CD4-positive, alpha-beta T cell treated with Interleukin-17A for 4 hours (primary cell): ENCODE measurements around the gene TLR8.
"Not testable (repeated sequence)": the region's sequence is repeated elsewhere in the genome, so short reads cannot be mapped to it uniquely, and the experiment has no call there.

Experiments
- DNase-seq: peaks from one replicate; pipeline ENCODE4 v3.0.0-alpha.2; 2020; ENCODE audit warnings: mixed read lengths

Gene TLR8

DNA sequence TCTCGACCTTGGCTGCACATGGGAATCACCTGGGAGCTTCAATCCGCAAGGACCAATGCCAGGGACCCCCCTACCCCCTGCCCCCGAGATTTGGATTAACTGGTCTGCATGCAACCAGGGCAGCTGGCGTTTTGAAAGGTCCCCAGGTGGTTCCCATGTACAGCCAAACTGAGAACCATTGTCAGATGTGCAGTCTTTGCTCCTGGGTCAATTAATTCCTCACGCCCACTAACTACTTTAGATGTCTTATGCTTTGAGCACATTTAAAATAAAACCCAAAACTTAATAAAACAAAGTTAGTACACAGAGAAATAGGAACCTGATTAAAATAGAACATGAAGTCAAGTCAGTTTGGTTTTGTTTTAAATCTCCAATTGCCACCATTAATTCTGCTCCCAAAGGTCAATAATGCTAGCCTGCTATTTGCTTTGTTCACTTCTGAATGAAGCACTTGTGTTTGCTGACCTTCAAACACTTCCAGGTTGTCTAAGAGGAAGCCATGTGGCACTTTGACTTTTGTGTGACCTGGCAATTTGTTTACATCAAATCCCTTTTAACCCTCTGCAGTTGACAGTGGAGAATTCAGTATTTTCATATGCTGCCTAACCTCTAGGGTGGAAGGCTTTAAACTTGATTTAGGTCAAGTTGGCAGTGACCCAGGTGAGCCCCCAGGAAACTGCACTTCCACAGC is 41.3 kb downstream of the TLR8 start:
- no peak for DNase-seq

DNA sequence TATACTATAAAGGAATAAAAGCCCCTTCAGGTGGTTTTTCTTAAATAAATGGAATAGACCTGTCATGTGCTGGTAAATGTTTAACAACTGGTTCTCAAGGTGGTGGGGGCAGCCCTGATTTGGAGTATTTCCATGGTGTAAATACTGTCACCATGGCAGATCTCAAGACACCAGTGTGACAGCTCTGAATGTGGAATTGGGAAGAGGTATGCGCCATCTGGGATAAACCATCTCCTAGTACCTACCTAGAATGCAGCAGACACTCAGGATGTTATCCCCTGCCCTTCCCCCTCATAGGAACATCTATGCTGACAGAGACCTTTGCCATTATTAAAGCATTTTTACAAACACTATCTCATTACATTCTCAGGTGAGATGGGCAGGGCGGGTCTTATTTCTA is 42.1 kb downstream of the TLR8 start:
- DNase-seq: no peak

DNA sequence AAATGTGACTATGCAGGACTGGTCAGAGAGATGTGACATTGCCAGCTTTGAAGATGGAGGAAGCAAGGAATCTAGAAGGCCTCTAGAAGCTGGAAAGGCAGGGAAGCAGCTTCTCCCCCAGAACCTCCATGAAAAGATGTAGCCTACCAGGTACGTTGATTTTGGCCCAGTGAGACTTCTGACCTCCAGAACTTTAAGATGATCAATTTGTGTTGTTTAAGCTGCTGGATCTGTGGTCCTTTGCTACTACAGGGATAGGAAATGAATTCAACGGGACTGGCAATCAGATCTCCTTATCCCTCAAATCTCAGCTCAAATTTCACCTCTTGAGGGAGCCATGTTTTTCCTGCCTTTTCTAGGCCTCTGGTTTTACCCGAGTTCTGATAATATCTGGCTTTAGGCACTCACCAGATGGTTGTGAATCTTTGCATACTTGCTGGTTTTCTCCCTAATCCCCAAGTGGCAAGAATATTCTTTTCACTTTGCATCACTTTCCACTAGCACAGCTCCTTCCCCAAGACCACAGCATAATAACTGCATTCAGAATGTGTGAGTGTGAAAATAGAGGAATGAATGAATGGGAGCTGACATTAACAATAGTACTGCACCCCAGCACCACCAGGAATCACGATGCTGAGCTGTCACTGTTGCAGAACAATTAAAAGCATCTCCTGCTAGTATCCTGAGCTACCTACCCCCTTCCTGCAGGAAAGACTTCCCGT is 42.9 kb downstream of the TLR8 start:
- no peak for DNase-seq

- DNase-seq: peak; percentile 86
These were observed 43.7 kb downstream of the TLR8 start for GRCh38 chrX:12949927-12950656.

DNA sequence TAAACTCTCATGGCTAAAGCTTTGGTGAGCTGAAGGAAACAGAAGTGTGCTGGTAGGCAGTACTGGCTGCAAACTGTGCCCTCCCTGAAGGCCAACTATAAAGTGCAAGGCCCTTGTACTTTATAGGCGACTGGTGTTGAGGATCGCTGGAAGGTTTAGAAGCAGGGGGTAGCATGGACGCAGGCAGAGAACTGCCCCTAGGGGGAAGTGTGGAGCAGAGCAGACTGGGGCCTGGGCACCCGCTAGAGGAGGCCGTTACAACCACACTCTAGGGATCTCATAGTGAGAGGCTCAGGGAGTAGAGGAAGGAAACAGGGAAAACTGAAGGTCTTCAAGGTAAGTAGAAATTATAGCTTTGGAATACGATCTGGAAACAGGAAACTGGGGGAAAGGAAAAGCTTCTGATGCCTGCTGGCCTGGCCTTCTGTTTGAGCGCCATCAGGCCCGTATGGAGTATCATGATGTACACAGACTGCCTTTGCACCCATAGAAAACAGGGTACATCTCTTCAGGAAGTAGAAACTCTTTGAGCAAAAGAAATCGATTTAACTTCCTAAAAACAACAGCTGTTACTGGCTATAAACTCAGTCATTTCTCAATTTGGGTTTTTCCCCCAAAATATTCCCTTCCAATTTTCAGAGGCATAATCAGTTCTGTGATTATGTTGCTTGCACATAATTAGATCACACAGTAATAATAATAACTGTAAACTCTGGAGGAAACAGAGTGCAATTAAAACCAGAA is 44.6 kb downstream of the TLR8 start:
- DNase-seq: peak; percentile 80

DNA sequence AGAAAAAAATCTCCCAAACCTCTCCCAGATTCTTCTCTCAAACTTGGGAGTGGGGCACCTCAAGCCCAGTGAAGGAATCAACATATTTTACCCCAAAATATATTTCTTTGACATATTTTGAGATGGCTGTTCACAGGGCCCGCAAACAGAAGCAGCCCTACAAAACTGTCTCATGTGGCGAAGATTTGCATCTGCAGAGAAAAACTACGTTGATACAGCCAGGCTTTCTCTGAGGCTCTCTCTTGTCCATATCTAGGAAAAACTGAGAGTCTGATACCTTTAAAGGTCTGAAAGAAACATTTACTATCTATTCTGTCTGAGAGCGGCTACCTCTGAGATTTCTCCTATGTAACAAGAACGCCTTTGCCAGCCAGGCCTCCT is 45.2 kb downstream of the TLR8 start:
- peak; percentile 40 for DNase-seq

GRCh38 chrX:12953420-12953819 is 47.0 kb downstream of the TLR8 start:
- peak; percentile 50 for DNase-seq

- DNase-seq: no peak
These were observed 48.0 kb downstream of the TLR8 start for GRCh38 chrX:12954376-12954775.

DNA sequence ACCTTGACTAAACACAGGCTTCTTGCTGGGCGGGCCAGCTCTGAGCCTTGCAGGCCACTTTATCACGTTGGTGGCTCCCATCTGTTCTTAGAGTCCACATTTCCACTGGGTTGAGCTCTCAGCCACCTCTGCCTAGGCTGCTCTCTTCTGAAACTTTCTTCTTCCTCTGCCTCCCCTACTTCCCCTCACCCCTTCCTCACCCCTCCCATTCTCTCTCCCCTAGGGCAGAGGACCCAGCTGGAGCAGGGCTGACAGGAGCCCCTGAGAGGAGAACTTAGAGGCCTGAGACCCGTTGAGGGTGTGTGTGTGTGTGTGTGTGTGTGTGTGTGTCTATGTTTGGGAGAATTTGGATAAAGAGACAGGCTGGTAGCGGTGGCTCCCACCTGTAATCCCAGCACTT is 48.6 kb downstream of the TLR8 start:
- DNase-seq: peak; percentile 35

GRCh38 chrX:12955882-12956703 is 49.7 kb downstream of the TLR8 start:
- DNase-seq: peak; percentile 77

GRCh38 chrX:12956704-12957534 is 50.5 kb downstream of the TLR8 start:
- DNase-seq: peak; percentile 69

DNA sequence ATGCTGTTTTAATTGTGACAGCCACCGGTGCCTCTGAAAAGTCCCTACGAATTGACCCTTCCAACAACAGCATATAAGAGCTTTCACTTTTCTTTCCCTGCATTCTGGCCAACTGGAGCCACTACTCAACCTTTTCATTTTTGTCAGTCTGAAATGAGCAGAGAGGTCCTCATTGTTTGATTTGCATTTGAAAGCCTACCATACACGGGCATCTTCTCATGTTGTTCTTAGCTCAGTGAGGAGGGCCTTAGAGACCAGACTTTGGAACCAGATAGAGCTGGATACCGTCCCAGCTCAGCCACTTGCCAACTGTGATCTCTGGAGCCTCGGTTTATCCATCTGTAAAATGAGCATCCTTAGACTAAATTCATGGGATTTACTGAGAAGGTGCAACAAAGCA is 51.6 kb downstream of the TLR8 start:
- DNase-seq: no peak

GRCh38 chrX:12958461-12958860 is 52.0 kb downstream of the TLR8 start:
- no peak for DNase-seq

DNA sequence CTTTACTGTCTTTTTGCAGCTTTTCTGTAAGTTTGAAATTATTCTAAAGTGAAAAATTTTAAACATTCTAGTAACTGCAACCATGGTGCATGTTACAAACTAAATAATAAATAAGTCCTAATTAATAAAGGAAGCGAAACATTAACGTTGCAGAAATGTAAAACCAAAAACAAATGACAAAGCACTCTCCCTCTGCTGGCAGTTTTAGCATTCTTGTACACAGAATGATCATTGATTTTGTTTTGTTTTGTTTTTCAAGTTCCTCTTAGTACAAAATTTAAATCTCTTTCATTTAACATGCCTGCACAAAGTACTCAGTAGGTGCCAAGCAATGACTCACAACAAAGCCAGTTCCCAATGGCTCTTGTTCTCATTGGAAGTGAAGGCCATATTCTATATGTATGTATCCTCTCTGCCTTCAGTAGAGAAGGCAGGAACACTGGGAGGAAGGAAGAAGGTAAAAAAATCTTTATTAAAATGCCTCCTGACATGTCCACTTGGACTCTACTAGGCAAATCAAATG is 54.8 kb downstream of the TLR8 start:
- DNase-seq: no peak

GRCh38 chrX:12962041-12962504 is 55.7 kb downstream of the TLR8 start:
- no peak for DNase-seq

DNA sequence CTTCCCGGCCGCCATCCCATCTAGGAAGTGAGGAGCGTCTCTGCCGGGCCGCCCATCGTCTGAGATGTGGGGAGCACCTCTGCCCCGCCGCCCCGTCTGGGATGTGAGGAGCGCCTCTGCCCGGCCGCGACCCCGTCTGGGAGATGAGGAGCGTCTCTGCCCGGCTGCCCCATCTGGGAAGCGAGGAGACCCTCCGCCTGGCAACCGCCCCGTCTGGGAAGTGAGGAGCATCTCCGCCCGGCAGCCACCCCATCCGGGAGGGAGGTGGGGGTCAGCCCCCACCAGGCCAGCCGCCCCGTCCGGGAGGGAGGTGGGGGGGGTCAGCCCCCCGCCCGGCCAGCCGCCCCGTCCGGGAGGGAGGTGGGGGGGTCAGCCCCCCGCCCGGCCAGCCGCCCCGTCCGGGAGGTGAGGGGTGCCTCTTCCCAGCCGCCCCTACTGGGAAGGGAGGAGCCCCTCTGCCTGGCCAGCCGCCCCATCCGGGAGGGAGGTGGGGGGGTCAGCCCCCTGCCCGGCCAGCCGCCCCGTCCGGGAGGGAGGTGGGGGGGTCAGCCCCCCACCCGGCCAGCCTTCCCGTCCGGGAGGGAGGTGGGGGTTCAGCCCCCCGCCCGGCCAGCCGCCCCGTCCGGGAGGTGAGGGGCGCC is 56.9 kb downstream of the TLR8 start:
- DNase-seq: not testable (repeated sequence)

- DNase-seq: peak; percentile 1
These were observed 58.9 kb downstream of the TLR8 start for GRCh38 chrX:12965131-12965940.

- DNase-seq: no peak
These were observed 59.7 kb downstream of the TLR8 start for GRCh38 chrX:12966151-12966550.

DNA sequence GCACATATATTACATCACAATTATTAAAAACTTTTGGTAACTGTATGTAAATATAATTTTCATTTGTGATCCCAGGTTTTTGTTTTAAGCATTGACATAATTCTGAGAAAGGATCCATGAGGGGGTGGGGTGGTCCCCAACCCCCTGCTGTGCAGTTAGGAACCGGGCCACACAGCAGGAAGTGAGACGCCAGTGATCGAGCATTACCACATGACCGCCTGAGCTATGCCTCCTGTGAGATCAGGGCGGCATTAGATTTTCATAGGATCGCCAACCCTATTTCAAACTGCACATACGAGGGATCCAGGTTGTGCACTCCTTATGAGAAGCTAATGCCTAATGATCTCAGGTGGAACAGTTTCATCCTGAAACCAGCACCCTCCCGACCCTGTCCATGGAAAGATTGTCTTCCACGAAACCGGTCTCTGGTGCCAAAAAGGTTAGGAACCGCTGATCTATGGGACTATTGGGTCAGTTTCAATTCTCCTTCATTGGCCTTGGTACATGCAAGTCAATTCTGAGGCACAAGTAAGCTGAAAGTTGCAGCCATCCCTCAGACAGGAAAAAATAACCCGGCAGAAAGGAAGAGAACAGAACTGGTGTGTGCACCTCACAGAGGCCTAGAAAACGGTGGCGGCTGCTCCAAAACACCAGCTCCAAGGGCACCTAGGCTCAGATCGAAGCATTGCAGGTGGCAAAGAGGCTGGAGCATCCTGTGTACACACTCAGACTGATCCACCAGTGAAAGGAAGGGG is 61.5 kb downstream of the TLR8 start:
- DNase-seq: peak; percentile 60
